Germinal center (tissue), 1 donor: ENCODE measurements around the gene LPIN1.
"Not testable (repeated sequence)": the region's sequence is repeated elsewhere in the genome, so short reads cannot be mapped to it uniquely, and the experiment has no call there.

Source experiments
- DNase-seq: peaks from one replicate; pipeline ENCODE4 v3.0.0; 2012; ENCODE audit warnings: mixed read lengths, low spot score

LPIN1 gene

GRCh38 chr2:11716689-11717321 lies 29.6 kb upstream of the LPIN1 start:
- peak; percentile 36 for DNase-seq

GRCh38 chr2:11717623-11718022 lies 28.8 kb upstream of the LPIN1 start:
- no peak for DNase-seq

GRCh38 chr2:11718606-11719005 lies 27.8 kb upstream of the LPIN1 start:
- no peak for DNase-seq

GRCh38 chr2:11719230-11719977 lies 27.0 kb upstream of the LPIN1 start:
- no peak for DNase-seq

GRCh38 chr2:11720752-11721151 lies 25.7 kb upstream of the LPIN1 start:
- DNase-seq, result no peak

- no peak for DNase-seq
Measured at GRCh38 chr2:11722292-11723060, 24.0 kb upstream of the LPIN1 start.

GRCh38 chr2:11723061-11723371 lies 23.4 kb upstream of the LPIN1 start:
- no peak for DNase-seq

GRCh38 chr2:11724151-11724550 lies 22.3 kb upstream of the LPIN1 start:
- no peak for DNase-seq

GRCh38 chr2:11726384-11726783 lies 20.0 kb upstream of the LPIN1 start:
- no peak for DNase-seq

- DNase-seq, result no peak
Measured at GRCh38 chr2:11729362-11730212, 16.8 kb upstream of the LPIN1 start.

GRCh38 chr2:11731214-11731984 lies 15.0 kb upstream of the LPIN1 start:
- not testable (repeated sequence) for DNase-seq

- DNase-seq, result no peak
Measured at GRCh38 chr2:11732587-11732986, 13.8 kb upstream of the LPIN1 start.

GRCh38 chr2:11737852-11738251 lies 8.6 kb upstream of the LPIN1 start:
- DNase-seq, result not testable (repeated sequence)

- DNase-seq, result no peak
Measured at GRCh38 chr2:11738589-11739436, 7.6 kb upstream of the LPIN1 start.

GRCh38 chr2:11740723-11741122 lies 5.7 kb upstream of the LPIN1 start:
- DNase-seq, result no peak

- DNase-seq, result no peak
Measured at GRCh38 chr2:11742317-11742701, 4.1 kb upstream of the LPIN1 start.

GRCh38 chr2:11742702-11743357 lies 3.6 kb upstream of the LPIN1 start:
- no peak for DNase-seq

- DNase-seq, result no peak
Measured at GRCh38 chr2:11743366-11743765, 3.1 kb upstream of the LPIN1 start.

- DNase-seq, result peak; percentile 79
Measured at GRCh38 chr2:11743846-11744553, 2.4 kb upstream of the LPIN1 start.
